ENCODE data around the gene GLS. TPM values are rescaled to one million over a fixed set of nuclear protein-coding genes. Genes with fewer than 3 reads are reported as not detected.

Gene GLS
- total RNA-seq, 2 donors from 2014 or later: 47.2 to 99.3 TPM

GRCh38 chr2:190879474-190880377 is 895 bp upstream of the GLS start:
- Mint-ChIP-seq H3K36me3 (ENCODE audit: low read depth) (no peaks in the 10 kb centered on the region), H3K9me3 (no peaks in the 10 kb centered on the region), H3K4me3 (peak overlapping the region; percentile 77), H3K4me1 (peaks cover 21% of the 10 kb centered on the region), H3K27me3 (ENCODE audit: insufficient read depth) (no peaks in the 10 kb centered on the region), H3K27ac (peak overlapping the region; percentile 96)
- peak overlapping the region; percentile 84 for H3K4me3 ChIP-seq (ENCODE audit: low read length)
- no peaks in the 10 kb centered on the region for H3K27me3 ChIP-seq (ENCODE audit: control insufficient read depth, insufficient read depth, low read length, poor library complexity, severe bottlenecking)
- H3K36me3 ChIP-seq (ENCODE audit: control insufficient read depth, insufficient read depth, low read length): peaks cover 6% of the 10 kb centered on the region
- H3K9me3 ChIP-seq (ENCODE audit: control insufficient read depth, low read length): no peaks in the 10 kb centered on the region
- no peaks in the 10 kb centered on the region for H3K4me1 ChIP-seq (ENCODE audit: control insufficient read depth, insufficient read depth, low read length)
- TF ChIP-seq CTCF (conservative IDR thresholded peaks at IDR 0.05): no peak
- no peak for DNase-seq
- 55 to 56% methylated on average over 11 to 28 of the region's 28 CpGs for WGBS, 2 experiments (ENCODE audit: insufficient coverage in 1 of 2, insufficient read length in 1 of 2)
- no peak overlapping the region for H3K27ac ChIP-seq (ENCODE audit: low read depth, low read length)
- H3K9ac ChIP-seq (ENCODE audit: extremely low read depth, low read length, poor library complexity, severe bottlenecking): peak overlapping the region; percentile 71

GRCh38 chr2:190881084-190881597 is 520 bp downstream of the GLS start:
- WGBS, 2 experiments (ENCODE audit: insufficient coverage in 1 of 2, insufficient read length in 1 of 2): 0% methylated on average over 5 to 59 of the region's 60 CpGs
- Mint-ChIP-seq H3K4me3 (peak overlapping the region; percentile 77), H3K27ac (peak overlapping the region; percentile 66), H3K9me3 (no peaks in the 10 kb centered on the region), H3K36me3 (ENCODE audit: low read depth) (peaks cover 3% of the 10 kb centered on the region), H3K4me1 (peaks cover 22% of the 10 kb centered on the region), H3K27me3 (ENCODE audit: insufficient read depth) (no peaks in the 10 kb centered on the region)
- DNase-seq: no peak
- Histone ChIP-seq H3K36me3 (ENCODE audit: control insufficient read depth, insufficient read depth, low read length) (peaks cover 10% of the 10 kb centered on the region), H3K27ac (ENCODE audit: low read depth, low read length) (peak overlapping the region; percentile 27), H3K4me3 (ENCODE audit: low read length) (peak overlapping the region; percentile 84), H3K9me3 (ENCODE audit: control insufficient read depth, low read length) (no peaks in the 10 kb centered on the region), H3K27me3 (ENCODE audit: control insufficient read depth, insufficient read depth, low read length, poor library complexity, severe bottlenecking) (no peaks in the 10 kb centered on the region), H3K4me1 (ENCODE audit: control insufficient read depth, insufficient read depth, low read length) (no peaks in the 10 kb centered on the region), H3K9ac (ENCODE audit: extremely low read depth, low read length, poor library complexity, severe bottlenecking) (peak overlapping the region; percentile 71)
- no peak for TF ChIP-seq CTCF (conservative IDR thresholded peaks at IDR 0.05)

GRCh38 chr2:190881598-190882410 is 1.2 kb downstream of the GLS start:
- Mint-ChIP-seq H3K27ac (peak overlapping the region; percentile 66), H3K4me1 (peaks cover 22% of the 10 kb centered on the region), H3K36me3 (ENCODE audit: low read depth) (peaks cover 3% of the 10 kb centered on the region), H3K27me3 (ENCODE audit: insufficient read depth) (no peaks in the 10 kb centered on the region), H3K9me3 (no peaks in the 10 kb centered on the region), H3K4me3 (peak overlapping the region; percentile 77)
- peak overlapping the region; percentile 84 for H3K4me3 ChIP-seq (ENCODE audit: low read length)
- no peaks in the 10 kb centered on the region for H3K27me3 ChIP-seq (ENCODE audit: control insufficient read depth, insufficient read depth, low read length, poor library complexity, severe bottlenecking)
- no peak overlapping the region for H3K27ac ChIP-seq (ENCODE audit: low read depth, low read length)
- no peaks in the 10 kb centered on the region for H3K4me1 ChIP-seq (ENCODE audit: control insufficient read depth, insufficient read depth, low read length)
- DNase-seq: peak; percentile 80
- H3K9me3 ChIP-seq (ENCODE audit: control insufficient read depth, low read length): no peaks in the 10 kb centered on the region
- WGBS, 2 experiments (ENCODE audit: insufficient coverage in 1 of 2, insufficient read length in 1 of 2): 1 to 3% methylated on average over 24 to 45 of the region's 46 CpGs
- TF ChIP-seq CTCF (conservative IDR thresholded peaks at IDR 0.05): no peak
- H3K9ac ChIP-seq (ENCODE audit: extremely low read depth, low read length, poor library complexity, severe bottlenecking): peak overlapping the region; percentile 21
- peaks cover 13% of the 10 kb centered on the region for H3K36me3 ChIP-seq (ENCODE audit: control insufficient read depth, insufficient read depth, low read length)

All from endodermal cell (in vitro differentiated cells).